ENCODE results near the gene BRIP1.
"Not testable (repeated sequence)": the region's sequence is repeated elsewhere in the genome, so short reads cannot be mapped to it uniquely, and the experiment has no call there.

Gene BRIP1

DNA sequence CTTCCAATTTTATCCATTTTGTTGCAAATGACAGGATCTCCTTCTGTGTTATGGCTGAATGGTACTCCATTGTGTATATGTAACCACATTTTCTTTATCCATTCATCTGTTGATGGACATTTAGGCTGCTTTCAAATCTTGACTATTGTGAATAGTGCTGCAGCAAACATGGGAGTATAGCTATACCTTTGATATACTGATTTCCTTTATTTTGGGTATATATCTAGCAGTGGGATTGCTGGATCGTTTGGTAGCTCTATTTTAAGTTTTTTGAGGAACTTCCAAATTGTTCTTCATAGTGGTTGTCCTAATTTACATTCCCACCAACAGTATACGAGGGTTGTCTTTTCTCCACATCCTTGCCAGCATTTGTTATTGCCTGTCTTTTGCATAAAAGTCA lies 67.8 kb downstream of the BRIP1 start:
- no peak for DNase-seq

GRCh38 chr17:61794792-61795191 lies 68.5 kb downstream of the BRIP1 start:
- DNase-seq, result no peak

- no peak for DNase-seq
These were observed 69.1 kb downstream of the BRIP1 start for GRCh38 chr17:61794242-61794641.

DNA sequence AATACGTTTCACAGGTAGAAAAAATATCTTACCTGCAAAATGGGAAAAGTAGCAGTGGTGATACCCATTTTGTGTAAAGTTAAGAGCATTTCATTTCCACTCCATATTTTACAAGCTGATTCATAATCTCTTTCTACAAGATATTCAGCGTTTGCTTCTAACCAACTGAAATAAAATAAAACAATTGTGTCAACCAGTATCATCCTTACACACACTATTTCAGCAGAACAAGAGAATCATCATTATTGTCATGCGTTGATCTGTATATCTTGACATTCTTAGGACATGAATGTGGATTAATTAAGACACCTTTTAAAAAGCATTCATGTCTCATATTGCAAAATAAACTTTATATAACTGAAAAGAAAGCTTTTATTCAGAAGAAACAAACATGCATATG lies 69.8 kb downstream of the BRIP1 start:
- no peak for DNase-seq

GRCh38 chr17:61789872-61790271 lies 73.5 kb downstream of the BRIP1 start:
- no peak for DNase-seq

DNA sequence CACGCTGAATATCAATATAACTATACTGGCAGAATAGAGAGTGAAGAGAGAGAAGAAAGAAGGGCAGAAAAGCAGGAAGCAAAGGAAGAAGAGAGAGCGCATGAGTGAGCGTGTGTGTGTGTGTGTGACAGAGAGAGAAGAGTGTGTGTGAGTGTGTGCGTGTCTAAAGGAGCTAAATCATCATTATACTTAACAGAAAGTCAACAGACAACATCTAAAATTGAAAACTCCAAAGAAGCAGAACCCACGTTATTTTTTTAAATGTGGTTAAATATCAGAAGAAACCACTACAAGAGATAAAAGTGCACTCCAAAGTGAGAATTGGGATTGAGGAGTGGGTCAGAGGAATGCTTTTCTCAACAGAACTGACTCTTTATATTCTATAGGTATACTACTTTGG lies 77.2 kb downstream of the BRIP1 start:
- DNase-seq, result no peak

- no peak for DNase-seq
These were observed 78.8 kb downstream of the BRIP1 start for GRCh38 chr17:61784510-61784909.

DNA sequence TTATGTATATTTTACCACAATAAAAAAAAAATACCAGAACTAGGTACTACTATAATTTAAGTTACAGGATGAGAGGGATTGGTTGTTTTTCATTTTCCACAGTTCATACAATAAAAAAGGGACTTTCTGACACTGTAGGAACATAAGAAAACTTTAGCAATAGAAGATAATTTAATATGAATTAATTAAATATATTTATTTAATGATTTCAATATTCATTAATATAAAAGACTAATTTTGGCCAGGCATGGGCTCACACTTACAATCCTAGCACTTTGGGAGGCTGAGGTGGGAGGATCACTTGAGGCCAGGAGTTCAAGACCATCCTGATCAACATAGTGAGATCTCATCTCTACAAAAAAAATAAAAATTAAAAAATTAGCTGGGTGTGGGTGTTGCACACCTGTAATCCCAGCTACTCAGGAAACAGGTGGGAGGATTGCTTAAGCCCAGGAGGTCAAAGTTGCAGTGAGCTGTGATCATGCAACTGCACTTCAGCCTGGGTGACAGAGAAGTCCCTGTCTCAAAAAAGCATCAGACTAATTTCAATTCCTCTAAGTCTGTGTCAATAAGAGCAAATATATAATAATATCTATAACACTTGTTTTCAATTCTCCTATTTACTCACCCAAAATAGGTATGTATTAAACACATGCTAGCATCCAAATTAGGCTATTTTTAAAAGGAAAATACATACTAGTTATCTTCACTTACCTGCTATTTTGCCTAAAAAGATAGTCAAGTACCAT lies 79.6 kb downstream of the BRIP1 start:
- no peak for DNase-seq

DNA sequence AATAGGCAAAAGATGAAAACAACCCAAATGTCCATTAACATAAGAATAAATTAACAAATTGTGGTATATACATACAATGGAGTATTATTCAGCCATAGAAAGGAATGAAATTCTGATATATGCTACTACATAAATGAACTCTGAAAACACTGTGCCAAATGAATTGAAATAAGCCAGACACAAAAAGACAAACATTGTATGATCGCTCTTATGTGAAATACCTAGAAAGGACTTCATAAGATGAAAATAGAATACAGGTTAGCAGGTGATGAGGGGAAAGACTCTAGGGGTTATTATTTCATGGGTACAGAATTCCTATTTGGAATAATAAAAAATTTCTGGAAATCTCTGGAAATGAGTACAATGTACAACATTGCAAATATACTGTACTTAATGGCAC lies 80.2 kb downstream of the BRIP1 start:
- DNase-seq, result no peak

GRCh38 chr17:61782683-61783082 lies 80.6 kb downstream of the BRIP1 start:
- DNase-seq, result no peak

DNA sequence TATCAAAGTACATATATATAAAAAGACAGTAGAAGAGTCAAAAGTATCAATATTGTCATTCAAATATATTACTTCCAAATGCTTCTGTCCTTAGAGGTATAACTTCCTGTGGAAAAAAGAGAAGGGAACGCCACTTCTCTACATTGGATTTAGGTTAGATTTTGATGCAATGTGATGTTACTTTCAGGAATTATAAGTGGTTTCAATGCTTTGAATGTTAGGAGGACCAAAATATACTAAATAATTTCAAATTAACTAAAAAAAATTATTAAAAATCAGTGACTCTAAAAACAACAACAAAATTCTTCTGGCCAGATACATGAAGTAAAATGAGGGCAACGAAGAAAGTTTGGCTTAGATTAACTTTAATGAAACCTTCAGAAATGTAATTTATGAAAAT lies 88.0 kb downstream of the BRIP1 start:
- no peak for DNase-seq

GRCh38 chr17:61774724-61775123 lies 88.6 kb downstream of the BRIP1 start:
- DNase-seq, result no peak

- not testable (repeated sequence) for DNase-seq
These were observed 89.2 kb downstream of the BRIP1 start for GRCh38 chr17:61774087-61774486.

- peak; percentile 75 for DNase-seq
These were observed 92.4 kb downstream of the BRIP1 start for GRCh38 chr17:61770752-61771533.

GRCh38 chr17:61770043-61770442 lies 93.3 kb downstream of the BRIP1 start:
- DNase-seq, result no peak

DNA sequence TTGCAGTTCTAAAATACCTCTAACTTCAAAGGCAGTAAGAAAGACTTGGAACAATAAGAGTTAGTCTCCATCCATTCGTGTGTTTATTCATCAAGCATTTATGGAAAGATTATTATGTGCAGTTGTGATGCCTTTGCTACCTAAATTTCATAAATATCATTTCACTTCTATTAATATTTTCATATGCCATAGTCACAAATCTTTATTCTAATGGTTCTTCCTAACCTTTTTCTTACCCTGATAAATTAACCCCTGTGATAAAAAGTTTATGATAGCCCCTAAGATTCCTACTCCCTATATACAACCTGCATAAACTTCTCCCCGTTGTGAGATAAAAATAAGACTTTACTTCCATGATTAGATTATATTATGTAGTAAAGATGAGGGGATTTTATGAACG lies 94.9 kb downstream of the BRIP1 start:
- no peak for DNase-seq

- DNase-seq, result peak; percentile 28
These were observed 96.8 kb downstream of the BRIP1 start for GRCh38 chr17:61766520-61766919.

DNA sequence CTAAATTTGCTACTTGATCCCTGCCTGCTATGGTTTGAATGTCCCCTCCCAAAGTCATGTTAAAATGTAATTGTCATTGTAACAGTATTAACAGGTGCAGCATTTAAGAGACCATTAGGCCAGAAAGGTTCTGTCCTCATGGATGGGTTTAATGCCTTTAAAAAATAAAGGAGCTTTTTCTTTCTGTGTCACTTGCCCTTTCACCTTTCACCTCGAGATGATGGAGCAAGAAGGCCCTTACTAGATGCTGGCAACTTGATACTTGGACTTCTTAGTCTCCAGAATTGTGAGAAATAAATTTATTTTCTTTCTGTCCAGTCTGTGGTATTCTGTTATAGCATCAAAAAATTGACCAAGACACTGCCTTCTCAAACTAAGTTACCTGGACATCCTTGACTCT lies 98.5 kb downstream of the BRIP1 start:
- no peak for DNase-seq

GRCh38 chr17:61761827-61762226 lies 101.5 kb downstream of the BRIP1 start:
- no peak for DNase-seq

DNA sequence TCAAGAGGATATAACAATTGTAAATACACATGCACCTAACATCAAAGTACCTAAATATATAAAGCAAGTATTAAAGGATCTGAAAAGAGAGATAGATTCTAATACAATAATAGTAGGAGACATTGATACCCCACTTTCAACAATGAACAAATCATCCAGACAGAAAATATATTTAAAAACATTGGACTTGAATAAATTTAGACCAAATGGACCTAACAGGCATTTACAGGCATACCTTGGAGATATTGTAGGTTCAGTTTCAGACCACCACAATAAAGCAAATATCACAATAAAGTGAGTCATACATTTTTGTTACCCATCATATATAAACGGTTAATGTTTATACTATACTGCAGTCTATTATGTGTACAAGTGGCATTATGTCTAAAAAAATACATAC lies 104.0 kb downstream of the BRIP1 start:
- no peak for DNase-seq

- DNase-seq, result no peak
These were observed 104.9 kb downstream of the BRIP1 start for GRCh38 chr17:61758430-61758829.

- no peak for DNase-seq
These were observed 106.2 kb downstream of the BRIP1 start for GRCh38 chr17:61757168-61757567.

- DNase-seq, result no peak
These were observed 106.8 kb downstream of the BRIP1 start for GRCh38 chr17:61756561-61756960.

GRCh38 chr17:61755668-61756067 lies 107.7 kb downstream of the BRIP1 start:
- DNase-seq, result no peak

DNA sequence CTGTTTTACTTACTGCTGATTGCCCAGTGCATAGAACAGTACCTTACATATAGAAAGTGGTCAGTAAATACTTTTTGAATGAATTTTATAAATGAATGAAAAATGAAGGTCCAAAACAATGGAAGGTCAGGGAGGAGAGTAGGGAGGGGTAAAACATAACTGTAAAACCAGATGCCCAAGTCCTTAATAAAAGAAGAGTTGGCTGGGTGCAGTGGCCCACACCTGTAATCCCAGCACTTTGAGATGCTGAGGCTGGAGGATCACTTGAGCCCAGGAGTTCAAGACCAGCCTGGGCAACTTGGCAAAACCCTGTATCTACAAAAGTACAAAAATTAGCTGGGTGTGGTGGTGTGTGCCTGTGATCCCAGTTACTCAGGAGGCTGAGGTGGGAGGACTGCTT lies 108.2 kb downstream of the BRIP1 start:
- DNase-seq, result no peak

Data from NCI-H226 (cell line).